CMK (cell line): ENCODE data around the gene TBL3.

ENCODE experiments used
- DNase-seq: peaks from one replicate; pipeline ENCODE4 v3.0.0-alpha.2; 2010; ENCODE audit warnings: low read depth

TBL3 gene

DNA sequence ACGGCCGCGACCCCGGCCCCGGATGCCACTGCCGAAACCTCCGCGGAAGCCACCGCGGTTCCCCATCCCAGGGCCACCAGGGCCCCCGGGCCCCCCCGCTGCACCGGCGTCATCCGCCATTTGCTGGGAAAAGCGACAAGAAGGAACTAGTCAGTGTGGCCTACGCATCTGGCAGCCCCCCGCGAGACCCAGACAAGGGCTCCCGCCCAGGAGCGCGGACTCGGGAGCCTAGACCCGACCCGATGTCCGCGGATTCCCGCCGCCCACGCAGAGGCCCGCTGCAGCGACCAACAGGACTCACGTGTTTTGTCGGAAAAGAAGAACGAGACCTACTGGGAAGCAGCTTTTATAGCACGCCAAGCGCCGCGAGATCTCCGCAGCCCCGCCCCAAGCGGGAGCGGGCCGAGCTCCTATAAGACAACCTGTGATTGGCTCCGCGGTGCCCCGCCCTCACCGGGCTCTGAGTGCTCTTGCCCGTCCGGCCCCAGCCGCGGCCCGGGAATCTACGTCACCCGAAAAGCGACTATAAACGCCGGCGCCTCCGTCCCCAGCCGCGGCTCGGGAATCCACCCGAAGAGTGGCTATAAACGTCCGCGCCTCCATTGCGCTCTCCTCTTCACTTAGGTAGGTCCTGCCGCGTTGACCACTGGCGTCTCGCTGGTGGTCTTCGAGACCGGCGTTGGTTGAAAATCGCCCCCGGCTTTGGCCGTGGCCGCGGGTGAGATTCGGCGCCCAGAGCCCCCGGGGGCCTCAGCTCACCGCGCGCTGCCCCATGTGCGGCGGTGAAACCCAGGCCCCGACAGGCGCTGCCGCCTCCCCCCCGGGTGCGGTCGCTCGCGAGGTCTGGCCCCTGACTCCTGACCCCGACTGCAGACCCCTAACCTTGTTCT lies 7.1 kb upstream of the TBL3 start, which contains the start of gene RPS2:
Gene RPS2 (minus strand): TSS at position 321 of the 890 bp plus-strand sequence. CDS start 201 bp downstream, at position 120.
- peak; percentile 95 for DNase-seq

DNA sequence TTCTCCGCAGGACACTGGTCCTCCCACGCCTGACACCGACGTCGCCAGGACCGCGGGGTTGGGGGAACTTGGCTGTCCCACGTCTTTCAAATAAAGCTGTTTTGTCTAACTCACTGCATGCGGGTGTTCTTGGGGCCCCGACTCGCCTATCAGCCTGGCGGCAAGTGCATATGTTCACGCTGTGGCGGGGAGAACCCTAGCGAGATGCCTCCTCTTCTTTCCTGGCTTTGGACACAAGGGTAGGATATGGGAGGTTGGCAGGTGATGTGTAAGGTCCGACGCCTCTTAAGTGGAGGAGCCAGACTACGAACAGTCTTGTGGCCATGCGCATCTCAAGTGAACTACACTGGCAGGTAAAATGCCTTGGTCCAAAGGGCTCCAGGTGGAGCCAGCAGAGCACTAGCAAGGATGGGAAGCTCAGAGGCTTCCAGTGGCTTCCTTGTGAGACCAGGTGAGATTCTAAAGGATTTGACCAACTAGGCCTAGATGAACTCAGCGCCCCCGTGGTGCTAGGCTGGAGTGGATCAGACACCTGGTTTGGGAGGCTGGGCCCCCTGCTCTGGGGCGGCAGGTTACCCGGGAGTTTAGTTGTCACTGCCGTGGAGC lies 6.4 kb upstream of the TBL3 start:
- no peak for DNase-seq

- no peak for DNase-seq
These were observed 5.4 kb upstream of the TBL3 start, which contains the start of gene RNF151 for GRCh38 chr16:1966460-1966859. Gene RNF151, plus strand, starts transcription at chr16:1966856. Its CDS starts 26 bp downstream, at chr16:1966882.

DNA sequence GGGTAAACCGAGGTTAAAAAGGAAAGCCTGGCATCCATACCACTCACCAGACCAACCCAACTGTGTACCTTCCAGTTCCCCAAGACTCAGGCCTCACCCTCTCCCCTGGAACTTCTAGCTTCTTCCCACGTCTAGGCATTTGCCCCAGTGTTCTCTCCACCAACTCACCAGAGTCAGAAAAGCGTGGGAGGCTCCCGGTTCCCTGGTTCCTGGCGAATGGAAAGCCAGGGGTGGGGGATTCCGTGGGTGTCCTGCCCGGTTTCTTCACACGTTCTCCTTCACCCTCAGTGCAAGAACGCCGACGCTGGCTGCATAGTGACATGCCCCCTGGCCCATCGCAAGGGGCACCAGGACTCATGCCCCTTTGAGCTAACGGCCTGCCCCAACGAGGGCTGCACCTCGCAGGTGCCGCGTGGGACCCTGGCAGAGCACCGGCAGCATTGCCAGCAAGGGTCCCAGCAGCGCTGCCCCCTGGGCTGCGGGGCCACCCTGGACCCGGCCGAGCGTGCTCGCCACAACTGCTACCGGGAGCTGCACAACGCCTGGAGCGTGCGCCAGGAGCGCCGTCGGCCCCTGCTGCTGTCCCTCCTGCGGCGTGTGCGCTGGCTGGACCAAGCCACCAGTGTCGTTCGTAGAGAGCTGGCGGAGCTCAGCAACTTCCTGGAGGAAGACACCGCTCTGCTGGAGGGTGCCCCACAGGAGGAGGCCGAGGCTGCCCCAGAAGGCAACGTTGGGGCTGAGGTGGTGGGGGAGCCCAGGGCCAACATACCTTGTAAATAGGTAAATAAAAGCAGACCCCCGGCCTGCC lies 3.5 kb upstream of the TBL3 start:
- no peak for DNase-seq

DNA sequence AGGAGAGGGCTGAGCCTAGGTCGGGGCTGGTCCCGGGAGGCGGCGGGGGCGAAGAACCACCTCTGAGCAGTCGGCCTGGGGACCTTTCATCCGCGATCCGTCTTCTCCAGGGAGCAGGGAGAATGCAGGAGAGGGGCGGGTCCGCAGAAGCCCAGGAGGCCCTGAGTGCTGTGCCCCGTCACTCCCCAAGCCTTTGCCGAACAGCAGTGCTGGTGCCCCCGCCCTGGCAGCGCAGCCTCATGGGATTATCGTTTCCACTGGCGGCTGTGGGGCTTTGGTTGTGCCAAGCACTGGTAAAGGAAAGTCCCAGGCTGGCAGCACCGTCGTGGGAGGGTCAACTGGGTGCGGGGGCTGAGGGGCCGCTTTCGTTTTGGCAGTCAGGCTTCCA lies 631 bp downstream of the TBL3 start:
- DNase-seq: no peak

DNA sequence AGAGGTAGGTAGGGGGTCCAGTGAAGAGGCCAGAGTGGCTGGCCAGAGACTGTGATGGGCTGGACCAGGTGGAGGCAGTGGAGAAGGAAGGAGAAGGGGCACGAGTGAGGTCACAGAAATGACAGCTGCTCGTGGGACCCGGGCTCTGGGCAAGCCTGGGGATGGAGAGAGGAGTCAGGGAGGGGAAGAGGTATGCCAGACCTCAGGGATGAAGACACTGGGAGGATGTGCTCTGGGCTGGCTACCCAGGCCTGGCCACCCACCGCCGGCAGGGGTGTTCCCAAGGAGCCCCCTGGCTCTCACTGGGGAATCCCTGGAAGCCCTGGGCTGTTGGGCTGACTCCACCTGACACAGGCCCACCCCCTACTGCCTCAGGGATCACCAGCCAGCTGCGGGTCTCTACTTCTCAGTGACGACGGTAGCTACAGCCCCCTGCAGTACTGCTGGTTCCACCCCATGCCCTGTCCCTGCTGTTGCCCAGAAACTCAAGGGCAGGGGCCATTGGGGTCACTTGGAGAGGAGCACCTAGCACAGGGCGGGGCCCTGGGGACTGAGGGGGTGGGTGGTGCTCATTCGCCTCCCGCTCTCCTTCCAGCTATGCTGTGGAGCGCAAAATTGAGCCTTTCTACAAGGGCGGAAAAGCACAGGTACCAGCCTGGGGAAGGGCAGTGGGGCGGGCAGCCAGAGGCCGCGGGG lies 1.8 kb downstream of the TBL3 start:
- DNase-seq: no peak

DNA sequence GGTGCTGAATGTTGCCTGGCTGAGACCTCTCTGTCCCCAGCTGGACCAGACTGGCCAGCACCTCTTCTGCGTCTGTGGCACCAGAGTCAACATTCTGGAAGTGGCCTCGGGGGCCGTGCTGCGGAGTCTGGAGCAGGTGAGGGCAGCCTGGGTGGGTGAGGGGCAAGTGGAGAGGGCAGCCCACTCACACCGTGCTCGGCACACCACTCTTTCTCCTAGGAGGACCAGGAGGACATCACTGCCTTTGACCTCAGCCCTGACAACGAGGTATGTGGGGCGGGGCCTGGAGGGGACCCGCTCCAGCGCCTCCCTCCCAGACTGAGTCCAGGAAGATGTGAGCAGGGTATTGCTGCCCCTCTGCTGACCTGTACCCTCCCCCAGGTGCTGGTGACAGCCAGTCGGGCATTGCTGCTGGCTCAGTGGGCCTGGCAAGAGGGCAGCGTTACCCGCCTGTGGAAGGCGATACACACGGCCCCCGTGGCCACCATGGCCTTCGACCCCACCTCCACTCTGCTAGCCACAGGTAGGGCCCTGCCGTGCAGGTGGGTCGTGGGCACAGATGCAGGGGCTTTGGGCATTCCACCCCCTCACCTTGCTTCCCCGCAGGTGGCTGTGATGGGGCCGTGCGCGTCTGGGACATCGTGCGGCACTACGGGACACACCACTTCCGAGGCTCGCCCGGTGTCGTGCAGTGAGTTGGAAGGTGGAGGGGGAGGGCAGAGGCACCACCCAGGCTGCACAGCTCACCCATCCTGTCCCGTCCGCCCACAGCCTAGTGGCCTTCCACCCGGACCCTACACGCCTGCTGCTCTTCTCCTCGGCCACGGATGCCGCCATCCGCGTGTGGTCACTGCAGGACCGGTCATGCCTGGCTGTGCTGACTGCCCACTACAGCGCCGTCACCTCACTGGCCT lies 2.6 kb downstream of the TBL3 start:
- DNase-seq: no peak

DNA sequence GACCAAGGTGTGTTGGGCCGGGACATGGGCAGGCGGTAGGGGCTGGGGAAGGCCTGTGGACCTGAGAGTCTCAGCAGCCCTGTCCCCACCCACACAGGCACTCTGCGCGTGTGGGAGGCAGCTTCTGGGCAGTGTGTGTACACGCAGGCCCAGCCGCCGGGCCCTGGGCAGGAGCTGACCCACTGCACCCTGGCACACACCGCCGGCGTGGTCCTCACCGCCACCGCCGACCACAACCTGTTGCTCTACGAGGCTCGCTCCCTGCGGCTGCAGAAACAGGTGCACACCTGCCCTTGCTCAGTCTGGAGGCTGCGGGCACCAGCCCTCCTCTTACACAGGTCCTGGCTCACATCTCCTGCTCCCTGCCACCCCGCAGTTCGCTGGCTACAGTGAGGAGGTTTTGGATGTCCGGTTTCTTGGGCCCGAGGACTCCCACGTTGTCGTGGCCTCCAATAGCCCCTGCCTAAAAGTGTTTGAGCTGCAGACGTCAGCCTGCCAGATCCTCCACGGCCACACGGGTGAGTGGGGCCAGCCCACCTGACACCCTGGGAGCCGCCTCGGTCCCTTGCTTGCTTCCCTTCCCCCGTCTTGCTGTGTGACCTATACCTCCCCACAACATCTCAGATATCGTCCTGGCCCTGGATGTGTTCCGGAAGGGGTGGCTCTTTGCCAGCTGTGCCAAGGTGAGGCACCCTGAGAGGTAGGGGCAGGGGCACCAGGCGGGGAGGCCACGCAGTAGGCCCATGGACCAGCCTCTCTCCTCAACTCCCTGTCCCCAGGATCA lies 3.8 kb downstream of the TBL3 start:
- DNase-seq: no peak

DNA sequence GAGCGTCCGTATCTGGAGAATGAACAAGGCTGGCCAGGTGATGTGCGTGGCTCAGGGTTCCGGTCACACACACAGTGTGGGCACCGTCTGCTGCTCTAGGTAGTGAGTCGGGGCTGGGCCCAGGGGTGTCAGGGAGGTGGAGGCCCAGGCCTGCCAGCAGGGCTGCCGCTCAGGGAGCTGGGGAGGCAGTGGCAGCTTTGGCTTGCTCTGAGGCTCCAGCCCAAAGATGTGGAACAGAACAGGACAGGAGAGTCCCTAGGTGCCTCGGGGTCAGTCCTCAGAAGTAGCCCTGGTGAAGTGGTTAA lies 4.3 kb downstream of the TBL3 start:
- no peak for DNase-seq

GRCh38 chr16:1976951-1977874 lies 5.4 kb downstream of the TBL3 start:
- DNase-seq: no peak

- DNase-seq: no peak
These were observed 6.0 kb downstream of the TBL3 start for GRCh38 chr16:1977875-1978268.

GRCh38 chr16:1978476-1979120 lies 6.7 kb downstream of the TBL3 start:
- no peak for DNase-seq

- DNase-seq: no peak
These were observed 7.6 kb downstream of the TBL3 start for GRCh38 chr16:1979271-1980029.

DNA sequence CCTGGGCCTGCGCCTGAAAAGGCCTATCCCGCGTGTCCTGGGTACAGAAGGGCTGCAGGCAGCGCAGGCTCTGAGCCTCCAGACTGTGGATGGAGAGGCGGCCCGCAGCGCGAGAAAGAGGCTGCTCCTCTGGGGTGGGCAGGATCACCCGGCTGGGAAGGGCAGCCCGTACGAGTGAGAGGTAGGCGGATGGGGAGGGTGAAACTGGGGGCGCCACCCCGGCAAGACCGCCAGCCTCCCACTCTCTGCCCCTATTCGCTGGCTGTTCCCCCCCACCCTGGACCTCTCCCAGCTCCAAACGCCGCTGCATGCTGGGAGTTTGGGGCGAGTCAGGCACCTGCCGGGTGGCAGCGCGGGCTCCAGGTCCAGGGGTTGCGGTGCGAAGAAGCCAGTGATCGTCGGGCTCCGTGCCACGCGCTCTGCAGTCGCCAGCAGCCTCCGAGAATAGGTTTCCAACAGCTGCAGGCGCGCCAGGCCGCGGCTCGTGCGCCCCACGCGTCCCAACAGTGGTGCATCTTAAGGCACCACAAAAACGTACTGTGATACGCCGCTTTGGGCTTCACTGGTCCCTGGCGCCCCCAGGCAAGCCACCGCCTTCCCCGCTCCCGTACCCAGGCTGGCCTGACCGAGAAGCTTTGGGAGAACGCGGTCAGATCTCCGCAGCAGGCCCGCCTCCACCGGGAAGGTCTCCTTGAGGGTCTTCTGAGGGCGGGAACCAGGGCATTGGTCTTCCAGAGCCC lies 8.3 kb downstream of the TBL3 start:
- DNase-seq: no peak

GRCh38 chr16:1980770-1981087 lies 8.9 kb downstream of the TBL3 start:
- DNase-seq: no peak

DNA sequence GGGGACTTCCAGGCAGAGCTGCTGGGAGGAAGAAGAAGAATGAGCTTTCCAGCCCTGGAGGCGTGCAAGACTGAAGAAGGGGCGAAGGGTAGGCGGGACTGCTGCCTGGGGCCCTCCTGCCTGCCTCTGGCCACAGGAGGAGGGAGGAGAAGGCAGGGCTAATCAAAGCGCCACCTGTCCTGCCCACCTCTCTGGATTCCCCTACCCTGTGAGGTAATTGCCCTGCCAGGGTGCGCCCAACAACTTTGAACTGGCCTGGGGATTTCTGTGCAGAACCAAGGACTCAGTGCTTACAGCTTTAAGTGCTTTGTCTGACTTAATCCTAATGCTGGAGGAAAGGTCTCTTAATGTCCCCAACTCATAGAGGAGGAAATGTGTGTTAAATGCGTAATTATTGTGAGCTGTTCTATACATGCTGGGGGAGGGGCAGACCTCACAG lies 9.6 kb downstream of the TBL3 start, which contains the start of gene NOXO1:
Gene NOXO1 (minus strand): TSS at position 72 of the 439 bp plus-strand sequence. CDS start 290 bp downstream, outside the sequence.
- no peak for DNase-seq

DNA sequence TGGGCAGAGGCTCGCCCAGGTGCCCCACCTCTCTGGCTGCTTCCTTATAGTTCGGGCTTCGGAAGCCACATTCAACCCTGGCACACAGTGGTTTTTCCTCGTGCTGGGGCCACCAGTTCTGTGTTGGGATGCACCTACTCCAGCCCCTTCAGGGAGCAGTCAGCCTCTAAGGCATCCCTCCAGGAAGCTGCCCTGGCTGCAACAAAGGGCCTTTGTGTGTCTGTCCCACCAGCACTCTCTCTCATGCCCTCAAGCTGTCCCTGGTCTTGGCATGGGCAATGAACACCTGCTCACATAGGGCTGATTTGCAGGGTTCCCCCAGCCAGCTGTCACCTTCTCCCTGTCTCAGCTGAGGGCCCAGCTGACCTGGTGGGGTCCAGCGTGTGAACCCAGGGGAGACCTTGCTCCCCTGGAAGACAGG lies 10.2 kb downstream of the TBL3 start:
- no peak for DNase-seq
